PC-3 (cell line): ENCODE results near the gene CIP2A. TPM values are rescaled to one million over a fixed set of nuclear protein-coding genes. Genes with fewer than 3 reads are reported as not detected.

ENCODE experiments used
- ATAC-seq: fragments of 200-7000 bp; cut with Tn5 transposase; 2 replicates; pipeline ENCODE4 v1.9.1; 2020; ENCODE audit warnings: mild to moderate bottlenecking, moderate library complexity
- BruUV-seq: library from RNA; stranded (reverse); fragments of 400-500 nt; replicated peaks from 2 replicates; lab custom pipeline; 2021; lab: Mats Ljungman, UMichigan
- CTCF ChIA-PET: fragments of 300-600 bp; sonication (Branson Sonifier 250); formaldehyde crosslinking; loops from one replicate; lab custom pipeline; 2022; ENCODE audit warnings: antibody characterized with exemption; lab: Charles Lee
- POLR2A ChIA-PET: fragments of 300-600 bp; sonication (Branson Sonifier 250); formaldehyde crosslinking; loops from one replicate; lab custom pipeline; 2022; ENCODE audit warnings: antibody characterized with exemption; ENCODE audit not compliant: unreplicated experiment; lab: Charles Lee
- DNase-seq: peaks from one replicate; pipeline ENCODE4 v3.0.0-alpha.2; 2015
- H2AFZ ChIP-seq: fragments of 300-600 bp; sonication (generic); 2 replicates; pipeline ENCODE4 v1.6.0; 2016; ENCODE audit warnings: antibody characterized with exemption, low read length
- H3F3A ChIP-seq: fragments of 300-600 bp; sonication (generic); one replicate; pipeline ENCODE4 v1.6.0; 2017; ENCODE audit warnings: antibody characterized with exemption, low read length, control low read depth, mild to moderate bottlenecking; ENCODE audit not compliant: unreplicated experiment
- H3K27ac ChIP-seq: fragments of 300-600 bp; sonication (generic); 2 replicates; pipeline ENCODE4 v1.5.1; 2016; ENCODE audit warnings: mild to moderate bottlenecking, low read length
- H3K27me3 ChIP-seq: fragments of 300-600 bp; sonication (generic); 2 replicates; pipeline ENCODE4 v1.6.1; 2016; ENCODE audit warnings: low read length, mixed read lengths
- H3K36me3 ChIP-seq: fragments of 300-600 bp; sonication (generic); 2 replicates; pipeline ENCODE4 v1.6.1; 2016; ENCODE audit warnings: low read depth, mixed run types, low read length, mixed read lengths
- H3K4me1 ChIP-seq: fragments of 300-600 bp; sonication (generic); 2 replicates; pipeline ENCODE4 v1.5.1; 2016; ENCODE audit warnings: low read length; ENCODE audit not compliant: insufficient read depth
- H3K4me2 ChIP-seq: fragments of 300-600 bp; sonication (generic); 2 replicates; pipeline ENCODE4 v1.6.0; 2016; ENCODE audit warnings: low read length
- H3K4me3 ChIP-seq: fragments of 300-600 bp; sonication (generic); 2 replicates; pipeline ENCODE4 v1.5.1; 2016; ENCODE audit warnings: mild to moderate bottlenecking, low read length, mixed read lengths
- H3K79me2 ChIP-seq: fragments of 300-600 bp; sonication (generic); 2 replicates; pipeline ENCODE4 v1.6.1; 2017; ENCODE audit warnings: low read length, mixed read lengths
- H3K9ac ChIP-seq: fragments of 300-600 bp; sonication (generic); 2 replicates; pipeline ENCODE4 v1.6.0; 2016; ENCODE audit warnings: mild to moderate bottlenecking, low read length
- H3K9me2 ChIP-seq: fragments of 300-600 bp; sonication (generic); replicated peaks from 2 replicates; pipeline ENCODE4 v1.6.1; 2016; ENCODE audit warnings: mixed run types, low read length, mixed read lengths
- H3K9me3 ChIP-seq: fragments of 300-600 bp; sonication (generic); 2 replicates; pipeline ENCODE4 v1.6.1; 2016; ENCODE audit warnings: low read length, mixed read lengths
- H4K20me1 ChIP-seq: fragments of 300-600 bp; sonication (generic); 2 replicates; pipeline ENCODE4 v1.6.1; 2016; ENCODE audit warnings: low read length, mixed read lengths
- CTCF ChIP-seq: fragments of 300-600 bp; sonication (generic); conservative IDR thresholded peaks from 2 replicates; pipeline ENCODE4 v1.5.1; 2017; ENCODE audit warnings: antibody characterized with exemption, low read depth, mild to moderate bottlenecking, low read length
- EZH2 ChIP-seq: fragments of 300-600 bp; sonication (generic); IDR thresholded peaks from one replicate; pipeline ENCODE4 v1.6.1; 2017; ENCODE audit warnings: antibody characterized with exemption, mild to moderate bottlenecking, low read length; ENCODE audit not compliant: unreplicated experiment
- EZH2phosphoT487 ChIP-seq: fragments of 300-600 bp; sonication (generic); IDR thresholded peaks from 2 replicates; pipeline ENCODE4 v1.6.1; 2018; ENCODE audit warnings: mild to moderate bottlenecking, antibody characterized with exemption, low read length, borderline replicate concordance
- intact Hi-C: fragments of 100-400 bp; cut with micrococcal nuclease; formaldehyde crosslinking; loops from 2 replicates; pipeline ENCODE4 v1.9.0; 2023
- total RNA-seq: library from RNA; depleted of rRNA; stranded (reverse); fragments of >200 nt; gene quantifications from 2 replicates; pipeline ENCODE4 v1.2.3, GENCODE V29; 2014; rRNA removed

CIP2A gene
- total RNA-seq, 1 experiment from 2014 or later = 47.9 TPM

GRCh38 chr3:108500728-108501127 is 88.5 kb downstream of the CIP2A start:
- no TSS peak for BruUV-seq
- TF ChIP-seq EZH2phosphoT487 (no peak), CTCF (no peak; the same call in 1 of the 2 replicates), EZH2 (no peak)
- H4K20me1 ChIP-seq = no peaks in the 10 kb centered on the region
- H3K4me3 ChIP-seq = no peak overlapping the region
- no peak overlapping the region for H3K4me2 ChIP-seq
- H3K9me3 ChIP-seq = no peaks in the 10 kb centered on the region
- no peaks in the 10 kb centered on the region for H3K9me2 ChIP-seq
- intact Hi-C loops = no loop called here
- DNase-seq (peak; percentile 28), ATAC-seq (peak; percentile 37)
- ChIA-PET POLR2A (no interaction called here), CTCF (no interaction called here)
- H3K36me3 ChIP-seq = no peaks in the 10 kb centered on the region
- H3K79me2 ChIP-seq = no peaks in the 10 kb centered on the region
- no peaks in the 10 kb centered on the region for H3K27me3 ChIP-seq
- H2AFZ ChIP-seq = no peak overlapping the region
- no peak overlapping the region for H3K27ac ChIP-seq
- H3K4me1 ChIP-seq = no peaks in the 10 kb centered on the region
- H3K9ac ChIP-seq = no peak overlapping the region
- no peaks in the 10 kb centered on the region for H3F3A ChIP-seq

Other genes starting within 250 kb of the CIP2A start
- 2.4 and 2.8 TPM in 2 replicates for gene MYH15, start 78.8 kb downstream of the CIP2A start, total RNA-seq
- gene DZIP3, start 284 bp upstream of the CIP2A start, total RNA-seq = 5.1 and 7.3 TPM in 2 replicates
- not detected in 2 replicates for gene RETNLB, start 168.0 kb upstream of the CIP2A start, total RNA-seq
- gene TRAT1, start 233.3 kb upstream of the CIP2A start, total RNA-seq = not detected in 2 replicates